Panc1 (cell line): ENCODE measurements around the gene ARL5A. TPM values are rescaled to one million over a fixed set of nuclear protein-coding genes. Genes with fewer than 3 reads are reported as not detected.

Experiments
- ATAC-seq: fragments of 200-7000 bp; cut with Tn5 transposase; 2 replicates; pipeline ENCODE4 v1.9.1; 2020; ENCODE audit warnings: mild to moderate bottlenecking, moderate library complexity
- BruUV-seq: library from RNA; stranded (reverse); fragments of 400-500 nt; replicated peaks from 2 replicates; lab custom pipeline; 2021; lab: Mats Ljungman, UMichigan
- CTCF ChIA-PET: fragments of 300-600 bp; sonication (Branson Sonifier 250); formaldehyde crosslinking; loops from one replicate; lab custom pipeline; 2022; ENCODE audit warnings: antibody characterized with exemption; lab: Charles Lee
- POLR2A ChIA-PET: fragments of 300-600 bp; sonication (Branson Sonifier 250); formaldehyde crosslinking; loops from one replicate; lab custom pipeline; 2022; ENCODE audit warnings: antibody characterized with exemption; lab: Charles Lee
- DNase-seq: peaks from one replicate; pipeline ENCODE4 v3.0.0-alpha.2; 2010; ENCODE audit warnings: low read depth, low spot score
- H3K27ac ChIP-seq: 2 replicates; pipeline ENCODE4 v1.5.1; 2011; ENCODE audit warnings: mild to moderate bottlenecking, low read length, inconsistent platforms
- H3K27me3 ChIP-seq: fragments of 200-500 bp; sonication (Bioruptor generic); 2 replicates; pipeline ENCODE4 v1.6.0; 2014; ENCODE audit warnings: low read length, inconsistent platforms; ENCODE audit not compliant: control insufficient read depth, insufficient read depth
- H3K36me3 ChIP-seq: fragments of 200-500 bp; sonication (Bioruptor generic); 2 replicates; pipeline ENCODE4 v1.5.1; 2014; ENCODE audit warnings: inconsistent platforms, mild to moderate bottlenecking, low read length, moderate library complexity; ENCODE audit not compliant: control insufficient read depth, insufficient read depth
- H3K4me1 ChIP-seq: 2 replicates; pipeline ENCODE4 v1.5.1; 2011; ENCODE audit warnings: inconsistent platforms, mild to moderate bottlenecking, low read length, moderate library complexity; ENCODE audit not compliant: control insufficient read depth, insufficient read depth
- H3K4me3 ChIP-seq, 2 experiments: 2 replicates each; pipeline ENCODE4 v1.5.1; 2011 to 2012; ENCODE audit warnings: low read depth in 2 of 2, low read length in 2 of 2, mild to moderate bottlenecking in 2 of 2, inconsistent platforms in 1 of 2, moderate library complexity in 1 of 2
- H3K9me3 ChIP-seq: fragments of 200-500 bp; sonication (Bioruptor generic); 2 replicates; pipeline ENCODE4 v1.5.1; 2014; ENCODE audit warnings: low read depth, mild to moderate bottlenecking, inconsistent platforms, low read length, moderate library complexity; ENCODE audit not compliant: control insufficient read depth, insufficient read depth
- CTCF ChIP-seq: fragments of 450-650 bp; IDR thresholded peaks from 2 replicates; pipeline ENCODE4 v1.5.1; 2017; ENCODE audit warnings: mild to moderate bottlenecking
- POLR2AphosphoS5 ChIP-seq: IDR thresholded peaks from 2 replicates; pipeline ENCODE4 v1.6.1; 2012; ENCODE audit warnings: mild to moderate bottlenecking, low read depth, low read length, moderate library complexity
- REST ChIP-seq, 2 experiments: IDR thresholded peaks; 2 replicates each; pipeline ENCODE4 v1.6.1; 2011 to 2012; ENCODE audit warnings: low read depth in 2 of 2, control low read depth in 1 of 2, low read length in 1 of 2, mild to moderate bottlenecking in 1 of 2, moderate library complexity in 1 of 2; ENCODE audit not compliant: insufficient read depth in 1 of 2
- SIN3A ChIP-seq: IDR thresholded peaks from 2 replicates; pipeline ENCODE4 v1.6.1; 2012; ENCODE audit warnings: low read depth, mild to moderate bottlenecking, low read length, moderate library complexity, borderline replicate concordance; ENCODE audit not compliant: insufficient read depth
- TCF7L2 ChIP-seq: IDR thresholded peaks from 2 replicates; pipeline ENCODE4 v1.6.1; 2011; ENCODE audit warnings: mild to moderate bottlenecking, low read depth, low read length, inconsistent platforms
- in situ Hi-C: cut with HindIII; loops from 2 replicates; pipeline ENCODE4 v1.10.0; 2016; ENCODE audit warnings: low sequenced_read_pairs, low pct_unique_long_range_greater_than_20kb
- intact Hi-C: fragments of 100-400 bp; cut with micrococcal nuclease; formaldehyde crosslinking; loops from one replicate; pipeline ENCODE4 v1.10.0; 2022; ENCODE audit not compliant: unreplicated experiment
- total RNA-seq: library from RNA; stranded (reverse); gene quantifications from one replicate; pipeline ENCODE4 v1.2.1, GENCODE V29; 2021; ENCODE audit not compliant: unreplicated experiment

Gene ARL5A
- total RNA-seq, 1 experiment from 2014 or later = 47.5 TPM

GRCh38 chr2:151805343-151805742, 22.9 kb downstream of the ARL5A start:
- DNase-seq = no peak
- H3K27me3 ChIP-seq = no peaks in the 10 kb centered on the region
- no peak overlapping the region for H3K4me3 ChIP-seq
- BruUV-seq = no TSS peak
- H3K36me3 ChIP-seq = peaks cover 28% of the 10 kb centered on the region
- in situ Hi-C loops (no loop called here), intact Hi-C loops (no loop called here)
- TF ChIP-seq CTCF = no peak
- no peak for TF ChIP-seq POLR2AphosphoS5
- no peak for TF ChIP-seq TCF7L2
- no peak for TF ChIP-seq REST (IDR thresholded peaks at IDR 0.05; ENCODE audit: insufficient read depth in 1 of 2, low read depth in 2 of 2, low read length in 1 of 2)
- no peak for TF ChIP-seq SIN3A
- ATAC-seq = no peak
- no peaks in the 10 kb centered on the region for H3K9me3 ChIP-seq
- H3K4me1 ChIP-seq = no peaks in the 10 kb centered on the region
- H3K27ac ChIP-seq = no peak overlapping the region
- CTCF ChIA-PET = no interaction called here
- POLR2A ChIA-PET = no interaction called here

- Histone ChIP-seq H3K36me3 (peaks cover 28% of the 10 kb centered on the region), H3K9me3 (no peaks in the 10 kb centered on the region), H3K27me3 (no peaks in the 10 kb centered on the region), H3K4me1 (no peaks in the 10 kb centered on the region), H3K27ac (no peak overlapping the region), H3K4me3 (no peak overlapping the region)
- TF ChIP-seq CTCF (no peak), SIN3A (no peak), REST (IDR thresholded peaks at IDR 0.05; ENCODE audit: insufficient read depth in 1 of 2, low read depth in 2 of 2, low read length in 1 of 2) (no peak), TCF7L2 (no peak), POLR2AphosphoS5 (no peak)
- DNase-seq (no peak), ATAC-seq (no peak)
- in situ Hi-C loops = no loop called here
- no TSS peak for BruUV-seq
- intact Hi-C loops = no loop called here
- ChIA-PET CTCF (no interaction called here), POLR2A (no interaction called here)
These were observed 24.4 kb downstream of the ARL5A start for GRCh38 chr2:151803811-151804210.
